ENCODE results near the gene GHR.
A peak's percentile ranks its signal among the peaks of the same experiment; 100 is the strongest.

The GHR gene

GRCh38 chr5:42490831-42491230 is 67.6 kb downstream of the GHR start:
- Histone ChIP-seq H2BK15ac (ENCODE audit: low read length) (no peak overlapping the region), H3K4me1 (ENCODE audit: control insufficient read depth in 2 of 2, insufficient read depth in 1 of 2, low read depth in 1 of 2, low read length in 2 of 2) (peaks cover 0 to 2% of the 10 kb centered on the region in 2 donors), H3K23ac (ENCODE audit: low read depth, low read length, poor library complexity) (no peak overlapping the region), H2AFZ (ENCODE audit: low read length) (no peak overlapping the region), H2BK12ac (ENCODE audit: low read length) (no peak overlapping the region), H3K27ac (replicated peaks; ENCODE audit: low read length) (no peak overlapping the region), H3K4me3 (ENCODE audit: low read length in 2 of 2) (no peak overlapping the region), H2AK5ac (ENCODE audit: low read depth, low read length) (no peak overlapping the region), H3K4me2 (ENCODE audit: insufficient read depth, low read length, poor library complexity, severe bottlenecking) (no peak overlapping the region), H2BK5ac (ENCODE audit: low read length) (no peak overlapping the region), H3K18ac (ENCODE audit: low read length) (no peak overlapping the region), H3K9me3 (replicated peaks in 1 of 2; ENCODE audit: control insufficient read depth in 2 of 2, insufficient read depth in 1 of 2, low read depth in 1 of 2, low read length in 2 of 2) (no peaks in the 10 kb centered on the region), H4K8ac (ENCODE audit: low read depth, low read length) (no peak overlapping the region), H3K79me1 (ENCODE audit: low read depth, low read length) (no peaks in the 10 kb centered on the region), H3K4ac (ENCODE audit: low read length) (no peak overlapping the region), H3K36me3 (replicated peaks in 1 of 2; ENCODE audit: control insufficient read depth in 2 of 2, insufficient read depth in 2 of 2, low read length in 2 of 2) (no peaks in the 10 kb centered on the region), H3K27me3 (ENCODE audit: control insufficient read depth in 3 of 3, insufficient read depth in 3 of 3, low read depth in 1 of 3, low read length in 3 of 3) (no peaks in the 10 kb centered on the region), H4K91ac (ENCODE audit: low read depth, low read length, poor library complexity) (no peak overlapping the region), H2BK120ac (ENCODE audit: low read depth, low read length) (no peak overlapping the region), H3K9ac (ENCODE audit: low read depth, low read length, poor library complexity) (no peak overlapping the region), H3K14ac (ENCODE audit: low read length) (no peak overlapping the region)
- DNase-seq (ENCODE audit: low spot score), result no peak
- no CpG with 5 or more reads among the region's 2 CpGs for WGBS, 2 donors (ENCODE audit: extremely low coverage in 2 of 2, insufficient read length in 2 of 2, insufficient replicate concordance in 1 of 2)

- no CpG with 5 or more reads among the region's 3 CpGs for WGBS, 2 donors (ENCODE audit: extremely low coverage in 2 of 2, insufficient read length in 2 of 2, insufficient replicate concordance in 1 of 2)
- Histone ChIP-seq H2BK15ac (ENCODE audit: low read length) (no peak overlapping the region), H2BK12ac (ENCODE audit: low read length) (no peak overlapping the region), H3K4me1 (ENCODE audit: control insufficient read depth in 2 of 2, insufficient read depth in 1 of 2, low read depth in 1 of 2, low read length in 2 of 2) (peaks cover 0 to 2% of the 10 kb centered on the region in 2 donors), H4K8ac (ENCODE audit: low read depth, low read length) (no peak overlapping the region), H4K91ac (ENCODE audit: low read depth, low read length, poor library complexity) (no peak overlapping the region), H3K27me3 (ENCODE audit: control insufficient read depth in 3 of 3, insufficient read depth in 3 of 3, low read depth in 1 of 3, low read length in 3 of 3) (no peaks in the 10 kb centered on the region), H2AFZ (ENCODE audit: low read length) (no peak overlapping the region), H3K4me3 (ENCODE audit: low read length in 2 of 2) (no peak overlapping the region), H2BK5ac (ENCODE audit: low read length) (no peak overlapping the region), H3K79me1 (ENCODE audit: low read depth, low read length) (no peaks in the 10 kb centered on the region), H2AK5ac (ENCODE audit: low read depth, low read length) (no peak overlapping the region), H3K23ac (ENCODE audit: low read depth, low read length, poor library complexity) (no peak overlapping the region), H3K9me3 (replicated peaks in 1 of 2; ENCODE audit: control insufficient read depth in 2 of 2, insufficient read depth in 1 of 2, low read depth in 1 of 2, low read length in 2 of 2) (no peaks in the 10 kb centered on the region), H3K36me3 (replicated peaks in 1 of 2; ENCODE audit: control insufficient read depth in 2 of 2, insufficient read depth in 2 of 2, low read length in 2 of 2) (no peaks in the 10 kb centered on the region), H3K18ac (ENCODE audit: low read length) (no peak overlapping the region), H3K14ac (ENCODE audit: low read length) (no peak overlapping the region), H3K4ac (ENCODE audit: low read length) (no peak overlapping the region), H3K27ac (replicated peaks; ENCODE audit: low read length) (no peak overlapping the region), H3K4me2 (ENCODE audit: insufficient read depth, low read length, poor library complexity, severe bottlenecking) (no peak overlapping the region), H3K9ac (ENCODE audit: low read depth, low read length, poor library complexity) (no peak overlapping the region), H2BK120ac (ENCODE audit: low read depth, low read length) (no peak overlapping the region)
- peak; percentile 9 for DNase-seq (ENCODE audit: low spot score)
Observed at GRCh38 chr5:42491699-42492098, 68.5 kb downstream of the GHR start.

GRCh38 chr5:42492974-42493373 is 69.7 kb downstream of the GHR start:
- no peaks in the 10 kb centered on the region for H3K9me3 ChIP-seq (replicated peaks in 1 of 2; ENCODE audit: control insufficient read depth in 2 of 2, insufficient read depth in 1 of 2, low read depth in 1 of 2, low read length in 2 of 2)
- no peak overlapping the region for H2AFZ ChIP-seq (ENCODE audit: low read length)
- H3K14ac ChIP-seq (ENCODE audit: low read length), result no peak overlapping the region
- no CpG with 5 or more reads among the region's 3 CpGs for WGBS, 2 donors (ENCODE audit: extremely low coverage in 2 of 2, insufficient read length in 2 of 2, insufficient replicate concordance in 1 of 2)
- no peak overlapping the region for H2BK120ac ChIP-seq (ENCODE audit: low read depth, low read length)
- H3K36me3 ChIP-seq (replicated peaks in 1 of 2; ENCODE audit: control insufficient read depth in 2 of 2, insufficient read depth in 2 of 2, low read length in 2 of 2), result no peaks in the 10 kb centered on the region
- H3K4me3 ChIP-seq (ENCODE audit: low read length in 2 of 2), result no peak overlapping the region
- H2BK12ac ChIP-seq (ENCODE audit: low read length), result no peak overlapping the region
- H3K9ac ChIP-seq (ENCODE audit: low read depth, low read length, poor library complexity), result no peak overlapping the region
- no peak overlapping the region for H3K23ac ChIP-seq (ENCODE audit: low read depth, low read length, poor library complexity)
- no peak overlapping the region for H3K4me2 ChIP-seq (ENCODE audit: insufficient read depth, low read length, poor library complexity, severe bottlenecking)
- no peaks in the 10 kb centered on the region for H3K27me3 ChIP-seq (ENCODE audit: control insufficient read depth in 3 of 3, insufficient read depth in 3 of 3, low read depth in 1 of 3, low read length in 3 of 3)
- no peak overlapping the region for H3K27ac ChIP-seq (replicated peaks; ENCODE audit: low read length)
- no peak overlapping the region for H2BK15ac ChIP-seq (ENCODE audit: low read length)
- H3K4ac ChIP-seq (ENCODE audit: low read length), result no peak overlapping the region
- DNase-seq (ENCODE audit: low spot score), result no peak
- no peak overlapping the region for H2BK5ac ChIP-seq (ENCODE audit: low read length)
- H4K8ac ChIP-seq (ENCODE audit: low read depth, low read length), result no peak overlapping the region
- H2AK5ac ChIP-seq (ENCODE audit: low read depth, low read length), result no peak overlapping the region
- H3K79me1 ChIP-seq (ENCODE audit: low read depth, low read length), result no peaks in the 10 kb centered on the region
- no peak overlapping the region for H4K91ac ChIP-seq (ENCODE audit: low read depth, low read length, poor library complexity)
- peaks cover 0 to 5% of the 10 kb centered on the region in 2 donors for H3K4me1 ChIP-seq (ENCODE audit: control insufficient read depth in 2 of 2, insufficient read depth in 1 of 2, low read depth in 1 of 2, low read length in 2 of 2)
- H3K18ac ChIP-seq (ENCODE audit: low read length), result no peak overlapping the region

GRCh38 chr5:42494414-42494813 is 71.2 kb downstream of the GHR start:
- Histone ChIP-seq H3K4me2 (ENCODE audit: insufficient read depth, low read length, poor library complexity, severe bottlenecking) (no peak overlapping the region), H3K23ac (ENCODE audit: low read depth, low read length, poor library complexity) (no peak overlapping the region), H4K8ac (ENCODE audit: low read depth, low read length) (no peak overlapping the region), H3K14ac (ENCODE audit: low read length) (no peak overlapping the region), H3K36me3 (replicated peaks in 1 of 2; ENCODE audit: control insufficient read depth in 2 of 2, insufficient read depth in 2 of 2, low read length in 2 of 2) (no peaks in the 10 kb centered on the region), H3K4me1 (ENCODE audit: control insufficient read depth in 2 of 2, insufficient read depth in 1 of 2, low read depth in 1 of 2, low read length in 2 of 2) (peaks cover 0 to 5% of the 10 kb centered on the region in 2 donors), H3K27me3 (ENCODE audit: control insufficient read depth in 3 of 3, insufficient read depth in 3 of 3, low read depth in 1 of 3, low read length in 3 of 3) (no peaks in the 10 kb centered on the region), H3K27ac (replicated peaks; ENCODE audit: low read length) (no peak overlapping the region), H3K79me1 (ENCODE audit: low read depth, low read length) (no peaks in the 10 kb centered on the region), H2BK15ac (ENCODE audit: low read length) (no peak overlapping the region), H3K4ac (ENCODE audit: low read length) (no peak overlapping the region), H3K18ac (ENCODE audit: low read length) (no peak overlapping the region), H3K9ac (ENCODE audit: low read depth, low read length, poor library complexity) (no peak overlapping the region), H2BK120ac (ENCODE audit: low read depth, low read length) (no peak overlapping the region), H2BK5ac (ENCODE audit: low read length) (no peak overlapping the region), H3K9me3 (replicated peaks in 1 of 2; ENCODE audit: control insufficient read depth in 2 of 2, insufficient read depth in 1 of 2, low read depth in 1 of 2, low read length in 2 of 2) (no peaks in the 10 kb centered on the region), H2BK12ac (ENCODE audit: low read length) (no peak overlapping the region), H4K91ac (ENCODE audit: low read depth, low read length, poor library complexity) (no peak overlapping the region), H2AK5ac (ENCODE audit: low read depth, low read length) (no peak overlapping the region), H2AFZ (ENCODE audit: low read length) (no peak overlapping the region), H3K4me3 (ENCODE audit: low read length in 2 of 2) (no peak overlapping the region)
- DNase-seq (ENCODE audit: low spot score), result no peak
- WGBS, 2 donors (ENCODE audit: extremely low coverage in 2 of 2, insufficient read length in 2 of 2, insufficient replicate concordance in 1 of 2), result no CpG with 5 or more reads among the region's 4 CpGs
